Neural progenitor cell (in vitro differentiated cells): ENCODE measurements around the gene PAQR8.

Experiments
- CTCF ChIP-seq: fragments of 200-600 bp; sonication (generic); IDR thresholded peaks from 2 replicates; pipeline ENCODE4 v1.5.1; 2017; ENCODE audit warnings: antibody characterized with exemption, mild to moderate bottlenecking
- EZH2phosphoT487 ChIP-seq: fragments of 200-600 bp; sonication (generic); IDR thresholded peaks from 2 replicates; pipeline ENCODE4 v1.6.1; 2017; ENCODE audit warnings: antibody characterized with exemption

- TF ChIP-seq CTCF: no peak
- TF ChIP-seq EZH2phosphoT487: no peak
Observed at GRCh38 chr6:52405243-52405642, 43.3 kb downstream of the PAQR8 start.
